Panc1 (cell line): Measurements from ENCODE around the gene ORC5. TPM values are rescaled to one million over a fixed set of nuclear protein-coding genes. Genes with fewer than 3 reads are reported as not detected.

Experiments
- ATAC-seq: fragments of 200-7000 bp; cut with Tn5 transposase; 2 replicates; pipeline ENCODE4 v1.9.1; 2020; ENCODE audit warnings: mild to moderate bottlenecking, moderate library complexity
- BruUV-seq: library from RNA; stranded (reverse); fragments of 400-500 nt; replicated peaks from 2 replicates; lab custom pipeline; 2021; lab: Mats Ljungman, UMichigan
- CTCF ChIA-PET: fragments of 300-600 bp; sonication (Branson Sonifier 250); formaldehyde crosslinking; loops from one replicate; lab custom pipeline; 2022; ENCODE audit warnings: antibody characterized with exemption; lab: Charles Lee
- POLR2A ChIA-PET: fragments of 300-600 bp; sonication (Branson Sonifier 250); formaldehyde crosslinking; loops from one replicate; lab custom pipeline; 2022; ENCODE audit warnings: antibody characterized with exemption; lab: Charles Lee
- DNase-seq: peaks from one replicate; pipeline ENCODE4 v3.0.0-alpha.2; 2010; ENCODE audit warnings: low read depth, low spot score
- H3K27ac ChIP-seq: 2 replicates; pipeline ENCODE4 v1.5.1; 2011; ENCODE audit warnings: mild to moderate bottlenecking, low read length, inconsistent platforms
- H3K27me3 ChIP-seq: fragments of 200-500 bp; sonication (Bioruptor generic); 2 replicates; pipeline ENCODE4 v1.6.0; 2014; ENCODE audit warnings: low read length, inconsistent platforms; ENCODE audit not compliant: control insufficient read depth, insufficient read depth
- H3K36me3 ChIP-seq: fragments of 200-500 bp; sonication (Bioruptor generic); 2 replicates; pipeline ENCODE4 v1.5.1; 2014; ENCODE audit warnings: inconsistent platforms, mild to moderate bottlenecking, low read length, moderate library complexity; ENCODE audit not compliant: control insufficient read depth, insufficient read depth
- H3K4me1 ChIP-seq: 2 replicates; pipeline ENCODE4 v1.5.1; 2011; ENCODE audit warnings: inconsistent platforms, mild to moderate bottlenecking, low read length, moderate library complexity; ENCODE audit not compliant: control insufficient read depth, insufficient read depth
- H3K4me3 ChIP-seq, 2 experiments: 2 replicates each; pipeline ENCODE4 v1.5.1; 2011 to 2012; ENCODE audit warnings: low read depth in 2 of 2, low read length in 2 of 2, mild to moderate bottlenecking in 2 of 2, inconsistent platforms in 1 of 2, moderate library complexity in 1 of 2
- H3K9me3 ChIP-seq: fragments of 200-500 bp; sonication (Bioruptor generic); 2 replicates; pipeline ENCODE4 v1.5.1; 2014; ENCODE audit warnings: low read depth, mild to moderate bottlenecking, inconsistent platforms, low read length, moderate library complexity; ENCODE audit not compliant: control insufficient read depth, insufficient read depth
- POLR2AphosphoS5 ChIP-seq: IDR thresholded peaks from 2 replicates; pipeline ENCODE4 v1.6.1; 2012; ENCODE audit warnings: mild to moderate bottlenecking, low read depth, low read length, moderate library complexity
- SIN3A ChIP-seq: IDR thresholded peaks from 2 replicates; pipeline ENCODE4 v1.6.1; 2012; ENCODE audit warnings: low read depth, mild to moderate bottlenecking, low read length, moderate library complexity, borderline replicate concordance; ENCODE audit not compliant: insufficient read depth
- TCF7L2 ChIP-seq: IDR thresholded peaks from 2 replicates; pipeline ENCODE4 v1.6.1; 2011; ENCODE audit warnings: mild to moderate bottlenecking, low read depth, low read length, inconsistent platforms
- in situ Hi-C: cut with HindIII; loops from 2 replicates; pipeline ENCODE4 v1.10.0; 2016; ENCODE audit warnings: low sequenced_read_pairs, low pct_unique_long_range_greater_than_20kb
- intact Hi-C: fragments of 100-400 bp; cut with micrococcal nuclease; formaldehyde crosslinking; loops from one replicate; pipeline ENCODE4 v1.10.0; 2022; ENCODE audit not compliant: unreplicated experiment
- total RNA-seq: library from RNA; stranded (reverse); gene quantifications from one replicate; pipeline ENCODE4 v1.2.1, GENCODE V29; 2021; ENCODE audit not compliant: unreplicated experiment
- TF ChIP-seq, protein P1 (sequence below): fragments of 450-650 bp; IDR thresholded peaks from 2 replicates; pipeline ENCODE4 v1.5.1; 2017; ENCODE audit warnings: mild to moderate bottlenecking
- TF ChIP-seq, protein P2 (sequence below), 2 experiments: IDR thresholded peaks; 2 replicates each; pipeline ENCODE4 v1.6.1; 2011 to 2012; ENCODE audit warnings: low read depth in 2 of 2, control low read depth in 1 of 2, low read length in 1 of 2, mild to moderate bottlenecking in 1 of 2, moderate library complexity in 1 of 2; ENCODE audit not compliant: insufficient read depth in 1 of 2

ORC5 gene
- total RNA-seq, 1 experiment from 2014 or later = 24.6 TPM

DNA sequence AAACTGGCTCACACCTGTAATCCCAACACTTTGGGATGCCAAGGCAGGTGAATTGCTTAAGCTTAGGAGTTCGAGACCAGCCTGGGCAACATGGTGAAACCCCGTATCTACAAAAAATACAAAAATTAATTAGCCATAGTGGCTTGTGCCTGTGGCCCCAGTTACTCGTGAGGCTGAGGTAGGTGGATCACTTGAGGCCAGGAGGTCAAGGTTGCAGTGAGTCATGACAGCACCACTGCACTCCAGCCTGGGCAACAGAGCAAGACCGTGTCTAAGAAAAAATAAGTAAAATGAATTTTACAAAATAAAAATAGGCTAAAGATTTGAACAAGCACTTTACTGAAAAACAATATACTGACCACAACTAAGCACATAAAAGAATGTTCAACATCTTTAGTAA lies 9.8 kb upstream of the ORC5 start:
- in situ Hi-C loops = no loop called here
- Histone ChIP-seq H3K27ac (no peak overlapping the region), H3K27me3 (no peaks in the 10 kb centered on the region), H3K4me1 (no peaks in the 10 kb centered on the region), H3K36me3 (no peaks in the 10 kb centered on the region), H3K4me3 (no peak overlapping the region), H3K9me3 (no peaks in the 10 kb centered on the region)
- DNase-seq (no peak), ATAC-seq (no peak)
- CTCF ChIA-PET = no interaction called here
- TF ChIP-seq, protein P1, sequence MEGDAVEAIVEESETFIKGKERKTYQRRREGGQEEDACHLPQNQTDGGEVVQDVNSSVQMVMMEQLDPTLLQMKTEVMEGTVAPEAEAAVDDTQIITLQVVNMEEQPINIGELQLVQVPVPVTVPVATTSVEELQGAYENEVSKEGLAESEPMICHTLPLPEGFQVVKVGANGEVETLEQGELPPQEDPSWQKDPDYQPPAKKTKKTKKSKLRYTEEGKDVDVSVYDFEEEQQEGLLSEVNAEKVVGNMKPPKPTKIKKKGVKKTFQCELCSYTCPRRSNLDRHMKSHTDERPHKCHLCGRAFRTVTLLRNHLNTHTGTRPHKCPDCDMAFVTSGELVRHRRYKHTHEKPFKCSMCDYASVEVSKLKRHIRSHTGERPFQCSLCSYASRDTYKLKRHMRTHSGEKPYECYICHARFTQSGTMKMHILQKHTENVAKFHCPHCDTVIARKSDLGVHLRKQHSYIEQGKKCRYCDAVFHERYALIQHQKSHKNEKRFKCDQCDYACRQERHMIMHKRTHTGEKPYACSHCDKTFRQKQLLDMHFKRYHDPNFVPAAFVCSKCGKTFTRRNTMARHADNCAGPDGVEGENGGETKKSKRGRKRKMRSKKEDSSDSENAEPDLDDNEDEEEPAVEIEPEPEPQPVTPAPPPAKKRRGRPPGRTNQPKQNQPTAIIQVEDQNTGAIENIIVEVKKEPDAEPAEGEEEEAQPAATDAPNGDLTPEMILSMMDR = no peak
- no peak for TF ChIP-seq POLR2AphosphoS5
- no peak for TF ChIP-seq TCF7L2
- TF ChIP-seq, protein P2, sequence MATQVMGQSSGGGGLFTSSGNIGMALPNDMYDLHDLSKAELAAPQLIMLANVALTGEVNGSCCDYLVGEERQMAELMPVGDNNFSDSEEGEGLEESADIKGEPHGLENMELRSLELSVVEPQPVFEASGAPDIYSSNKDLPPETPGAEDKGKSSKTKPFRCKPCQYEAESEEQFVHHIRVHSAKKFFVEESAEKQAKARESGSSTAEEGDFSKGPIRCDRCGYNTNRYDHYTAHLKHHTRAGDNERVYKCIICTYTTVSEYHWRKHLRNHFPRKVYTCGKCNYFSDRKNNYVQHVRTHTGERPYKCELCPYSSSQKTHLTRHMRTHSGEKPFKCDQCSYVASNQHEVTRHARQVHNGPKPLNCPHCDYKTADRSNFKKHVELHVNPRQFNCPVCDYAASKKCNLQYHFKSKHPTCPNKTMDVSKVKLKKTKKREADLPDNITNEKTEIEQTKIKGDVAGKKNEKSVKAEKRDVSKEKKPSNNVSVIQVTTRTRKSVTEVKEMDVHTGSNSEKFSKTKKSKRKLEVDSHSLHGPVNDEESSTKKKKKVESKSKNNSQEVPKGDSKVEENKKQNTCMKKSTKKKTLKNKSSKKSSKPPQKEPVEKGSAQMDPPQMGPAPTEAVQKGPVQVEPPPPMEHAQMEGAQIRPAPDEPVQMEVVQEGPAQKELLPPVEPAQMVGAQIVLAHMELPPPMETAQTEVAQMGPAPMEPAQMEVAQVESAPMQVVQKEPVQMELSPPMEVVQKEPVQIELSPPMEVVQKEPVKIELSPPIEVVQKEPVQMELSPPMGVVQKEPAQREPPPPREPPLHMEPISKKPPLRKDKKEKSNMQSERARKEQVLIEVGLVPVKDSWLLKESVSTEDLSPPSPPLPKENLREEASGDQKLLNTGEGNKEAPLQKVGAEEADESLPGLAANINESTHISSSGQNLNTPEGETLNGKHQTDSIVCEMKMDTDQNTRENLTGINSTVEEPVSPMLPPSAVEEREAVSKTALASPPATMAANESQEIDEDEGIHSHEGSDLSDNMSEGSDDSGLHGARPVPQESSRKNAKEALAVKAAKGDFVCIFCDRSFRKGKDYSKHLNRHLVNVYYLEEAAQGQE (IDR thresholded peaks at IDR 0.05; ENCODE audit: insufficient read depth in 1 of 2, low read depth in 2 of 2, low read length in 1 of 2) = no peak
- no peak for TF ChIP-seq SIN3A
- intact Hi-C loops = no loop called here
- BruUV-seq = no TSS peak
- POLR2A ChIA-PET = no interaction called here

DNA sequence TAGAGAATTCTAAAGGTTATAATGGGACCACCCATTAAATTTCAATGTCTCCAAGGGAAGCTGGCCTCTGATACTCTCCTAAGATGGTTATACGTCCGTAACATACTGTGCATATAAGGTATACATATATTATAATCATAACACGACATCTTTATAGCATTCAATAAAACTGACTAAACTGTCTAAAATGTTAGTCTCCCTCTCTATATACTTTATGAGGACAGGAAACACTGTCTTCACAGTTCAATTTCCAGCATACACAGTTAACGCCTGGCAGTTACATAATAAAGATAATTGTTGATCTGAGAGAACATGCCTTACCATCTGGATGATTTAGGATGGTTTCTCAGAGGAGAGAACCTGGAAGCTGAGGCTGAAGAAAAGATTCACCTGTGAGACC lies 1.2 kb upstream of the ORC5 start:
- peaks cover 11% of the 10 kb centered on the region for H3K4me1 ChIP-seq
- ATAC-seq (no peak), DNase-seq (no peak)
- CTCF ChIA-PET = no interaction called here
- no peak overlapping the region for H3K27ac ChIP-seq
- H3K36me3 ChIP-seq = peaks cover 6% of the 10 kb centered on the region
- TF ChIP-seq, protein P1 = no peak
- TF ChIP-seq SIN3A (no peak), TCF7L2 (no peak), POLR2AphosphoS5 (no peak)
- TF ChIP-seq, protein P2 (IDR thresholded peaks at IDR 0.05; ENCODE audit: insufficient read depth in 1 of 2, low read depth in 2 of 2, low read length in 1 of 2) = no peak
- POLR2A ChIA-PET = no interaction called here
- in situ Hi-C loops = no loop called here
- intact Hi-C loops = no loop called here
- H3K27me3 ChIP-seq = no peaks in the 10 kb centered on the region
- H3K9me3 ChIP-seq = no peaks in the 10 kb centered on the region
- H3K4me3 ChIP-seq = no peak overlapping the region
- BruUV-seq = no TSS peak
